T1000 (cell line): ENCODE results near the gene IFITM10.

Experiments used
- DNase-seq: peaks from one replicate; lab custom pipeline; 2025; ENCODE audit warnings: mixed read lengths; lab: John Stamatoyannopoulos, UW

Gene IFITM10

DNA sequence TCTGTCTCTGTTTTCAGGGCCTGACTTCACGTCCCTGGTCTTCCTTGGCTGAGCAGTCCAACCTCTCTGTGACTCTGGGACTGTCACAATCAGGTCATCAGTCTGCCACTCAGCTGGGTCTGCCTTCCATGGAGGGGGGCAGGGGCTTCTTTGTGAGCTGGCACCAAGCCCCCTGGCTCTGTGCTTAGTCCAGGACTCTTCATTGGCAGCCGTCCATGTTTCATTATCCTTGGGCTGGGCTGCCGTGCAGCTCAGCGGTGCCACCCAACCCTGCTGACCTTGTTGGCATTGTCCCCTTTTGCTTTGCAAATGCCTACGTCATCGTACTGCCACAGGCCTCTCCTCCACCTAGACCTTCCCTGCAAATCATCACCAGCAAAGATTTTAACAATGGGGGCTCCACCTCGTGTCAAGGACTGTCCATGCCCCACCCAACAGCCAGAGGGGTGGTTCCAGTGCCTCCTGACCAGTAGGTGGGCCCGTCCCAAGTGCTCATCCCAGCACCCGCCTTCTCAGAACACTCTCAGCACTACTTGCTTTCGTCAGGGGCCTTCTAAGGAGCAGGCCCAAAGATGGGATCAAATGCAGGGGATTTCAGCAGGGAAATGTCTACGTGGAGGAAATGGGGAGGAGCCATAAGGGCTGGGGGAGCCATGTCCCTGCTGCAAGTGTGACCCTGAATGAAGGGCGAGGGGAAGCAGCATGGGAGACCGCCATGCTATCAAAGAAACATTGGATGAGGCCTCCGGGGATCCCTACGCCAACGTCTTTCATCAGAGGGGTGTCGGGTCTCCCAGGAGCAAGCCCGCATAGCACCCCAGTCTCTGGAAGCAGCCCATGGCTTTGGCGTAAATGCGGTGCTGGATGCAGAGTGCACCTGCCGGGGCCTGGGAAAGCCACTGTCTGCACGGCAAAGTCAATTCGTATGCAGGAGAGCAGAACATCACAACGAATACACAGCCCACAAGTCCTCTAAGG is 35.2 kb downstream of the IFITM10 start:
- no peak for DNase-seq

DNA sequence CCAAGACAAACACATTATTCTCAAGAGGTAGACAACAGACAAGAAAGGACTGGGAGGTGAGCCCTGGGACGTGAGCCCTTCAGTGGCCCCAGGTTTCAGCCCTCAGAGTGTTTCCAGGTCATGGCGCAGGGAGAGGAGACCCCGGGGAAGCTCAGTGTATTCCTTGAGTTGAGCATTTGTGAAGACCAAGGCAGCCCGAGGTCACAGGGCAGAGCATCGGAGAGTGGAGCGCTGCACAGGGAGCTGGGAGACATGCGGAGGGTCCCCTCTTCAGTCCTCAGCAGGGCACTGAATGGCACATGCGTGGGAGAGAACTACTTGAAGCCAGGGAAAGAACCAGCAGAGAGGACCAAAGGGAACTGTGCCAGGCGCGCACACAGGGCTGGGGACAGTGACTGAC is 41.7 kb downstream of the IFITM10 start:
- DNase-seq = no peak

DNA sequence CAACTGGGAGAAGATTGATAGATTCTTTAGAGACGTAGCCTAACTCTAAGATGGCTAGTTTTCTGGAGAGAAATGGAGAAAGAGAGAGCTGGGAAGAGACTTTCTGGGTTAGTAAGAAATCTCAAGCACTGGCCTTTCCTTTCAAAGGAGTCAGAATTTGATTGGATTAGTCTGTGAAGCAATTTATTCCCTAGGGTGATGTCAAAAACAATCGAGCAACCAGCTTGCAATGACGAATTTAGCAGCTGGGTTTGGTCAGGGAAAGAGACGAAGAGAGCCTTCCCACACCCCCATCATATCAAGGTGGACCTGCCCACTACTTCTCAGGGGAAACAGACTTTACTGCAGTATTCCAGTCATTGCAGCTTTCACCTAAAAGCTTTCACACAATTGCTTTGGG is 42.6 kb downstream of the IFITM10 start:
- DNase-seq = no peak

DNA sequence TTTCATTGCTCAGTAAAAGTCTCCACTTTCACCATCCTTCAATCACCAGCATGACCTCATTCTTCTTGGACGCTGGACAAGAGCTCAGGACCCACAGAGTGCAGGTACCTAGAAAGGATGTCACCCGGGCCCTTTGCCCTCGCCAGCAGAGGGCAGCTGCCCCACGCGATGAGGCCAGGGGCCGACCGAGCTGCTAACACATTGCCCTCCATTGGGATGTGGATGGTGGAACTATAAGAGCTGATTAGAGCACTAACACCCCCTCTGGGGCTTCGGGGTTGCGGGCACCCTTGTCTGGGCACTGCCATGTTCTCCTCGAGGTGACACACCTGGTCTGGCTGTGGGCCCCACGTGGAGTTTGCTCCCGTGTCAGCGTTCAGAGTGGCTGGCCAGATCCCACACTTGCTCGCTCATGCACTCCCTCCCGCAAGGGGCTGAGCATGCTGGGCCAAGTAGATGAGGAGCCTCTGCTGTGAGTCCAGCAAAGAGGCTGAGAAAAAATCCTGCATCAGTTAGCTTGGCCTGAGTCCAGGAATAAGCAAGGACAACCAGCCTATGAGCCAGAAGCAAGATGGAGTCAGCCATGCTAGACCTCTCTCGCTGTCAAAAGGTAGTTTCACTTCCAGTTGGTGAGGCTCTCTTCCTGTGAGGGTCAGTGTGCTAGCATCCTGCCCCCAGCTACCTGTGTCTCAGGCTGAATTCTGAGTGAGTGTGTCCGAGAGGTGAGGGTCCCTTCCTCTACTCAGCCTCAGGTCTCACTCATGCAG is 43.6 kb downstream of the IFITM10 start:
- DNase-seq = no peak

DNA sequence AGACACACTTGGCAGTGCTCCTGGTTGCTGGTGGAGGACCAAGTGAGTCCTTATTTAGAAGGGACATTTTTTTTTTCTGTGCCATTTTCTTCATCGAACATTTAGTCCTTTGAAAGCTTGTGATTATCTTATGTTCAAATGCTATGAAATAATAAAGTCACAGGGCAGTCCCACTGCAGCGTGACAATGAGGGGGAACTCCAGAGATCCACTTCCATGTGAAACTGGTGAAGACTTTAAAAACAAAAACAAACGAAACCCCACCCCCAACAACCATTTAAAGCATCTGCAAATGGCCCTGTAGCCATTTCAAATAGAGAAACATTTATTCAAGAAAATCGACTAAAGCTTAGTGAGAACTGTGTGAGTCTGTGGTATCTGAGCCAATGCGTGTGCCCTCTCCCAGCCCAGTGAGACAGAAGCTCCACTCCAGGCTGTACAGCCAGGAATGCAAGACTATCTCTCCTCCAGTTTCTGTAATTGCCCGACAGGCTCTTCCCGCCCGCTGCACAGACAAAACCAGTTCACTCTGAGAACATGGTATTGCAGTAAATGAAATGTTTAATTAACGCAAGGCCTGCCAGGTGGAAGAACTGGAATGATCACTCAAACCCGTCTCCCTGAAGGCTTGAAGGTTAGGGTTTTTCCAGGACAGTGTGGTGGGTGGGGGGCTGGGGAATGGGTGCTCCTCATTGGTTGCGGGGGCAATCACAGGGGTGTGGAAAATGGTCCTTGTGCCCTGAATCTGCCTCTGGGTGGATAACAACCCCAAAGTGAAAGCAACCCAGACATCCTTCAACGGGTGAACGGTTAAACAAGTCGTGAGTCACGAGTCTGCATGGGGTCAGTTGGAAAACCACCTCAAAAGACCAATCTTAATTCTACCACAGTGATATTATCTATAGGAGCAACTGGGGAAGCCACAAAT is 45.0 kb downstream of the IFITM10 start:
- no peak for DNase-seq

DNA sequence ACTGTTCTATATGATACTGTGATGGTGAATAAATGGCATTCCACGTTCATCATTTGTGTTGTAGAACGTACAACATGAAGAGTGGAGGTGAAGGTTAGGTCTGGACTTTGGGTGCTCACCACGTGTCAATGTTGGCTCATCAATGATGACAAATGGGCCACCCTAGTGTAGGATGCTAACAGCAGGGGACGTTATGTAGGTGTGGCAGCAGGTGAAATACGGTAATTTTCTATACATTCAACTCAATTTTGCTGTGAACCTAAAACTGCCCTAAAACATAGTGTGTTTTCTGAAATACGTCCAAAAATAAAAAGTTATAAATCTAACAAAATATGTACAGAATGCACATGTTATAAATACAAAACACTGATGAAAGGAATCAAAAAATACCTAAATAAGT is 47.2 kb downstream of the IFITM10 start:
- no peak for DNase-seq

DNA sequence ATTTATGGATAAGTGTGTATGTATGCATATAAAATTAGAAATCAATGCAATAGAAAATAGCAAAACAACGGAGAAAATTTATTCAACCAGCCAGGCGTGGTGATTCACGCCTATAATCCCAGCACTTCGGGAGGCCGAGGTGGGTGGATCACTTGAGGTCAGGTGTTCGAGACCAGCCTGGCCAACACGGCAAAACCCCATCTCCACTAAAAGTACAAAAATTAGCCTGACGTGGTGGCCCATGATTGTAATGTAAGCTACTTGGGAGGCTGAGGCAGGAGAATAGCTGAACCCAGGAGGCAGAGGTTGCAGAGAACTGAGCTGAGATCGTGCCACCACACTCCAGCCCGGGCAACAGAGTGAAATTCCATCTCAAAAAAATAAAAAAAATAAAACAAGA is 47.9 kb downstream of the IFITM10 start:
- DNase-seq = no peak

DNA sequence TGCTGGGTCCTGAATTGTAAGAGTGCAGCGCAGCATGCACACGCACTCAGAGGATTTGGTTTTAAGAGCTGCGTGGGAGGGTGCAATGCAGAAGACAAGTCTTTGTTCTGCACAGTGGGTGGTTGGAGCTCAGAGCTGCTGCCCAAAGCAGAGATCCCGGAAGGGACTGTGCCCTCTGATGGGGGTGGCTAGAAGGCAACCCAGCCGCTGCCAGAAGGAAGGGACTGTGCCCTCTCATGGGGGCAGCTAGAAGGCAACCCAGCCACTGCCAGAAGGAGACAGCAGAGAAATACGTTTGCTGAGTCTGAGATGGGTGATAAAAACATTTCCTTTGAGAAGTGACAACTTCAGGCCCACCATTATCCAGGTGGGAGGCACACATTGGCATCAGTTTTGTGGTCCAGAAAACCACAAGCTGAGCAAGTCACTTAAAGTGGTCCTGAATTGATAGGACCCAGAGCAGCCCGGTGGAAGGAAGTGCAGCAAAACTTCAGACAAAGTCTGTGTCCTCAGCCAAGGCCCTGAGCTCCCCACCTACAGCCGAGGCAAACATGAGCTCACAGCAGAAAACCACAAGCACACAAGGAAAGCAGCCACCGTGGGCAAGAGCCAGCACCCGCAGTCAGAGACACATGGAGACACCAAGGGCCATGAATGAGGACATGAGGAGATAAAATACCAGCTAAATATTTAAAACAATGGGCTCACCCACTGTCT is 49.1 kb downstream of the IFITM10 start:
- DNase-seq = no peak

DNA sequence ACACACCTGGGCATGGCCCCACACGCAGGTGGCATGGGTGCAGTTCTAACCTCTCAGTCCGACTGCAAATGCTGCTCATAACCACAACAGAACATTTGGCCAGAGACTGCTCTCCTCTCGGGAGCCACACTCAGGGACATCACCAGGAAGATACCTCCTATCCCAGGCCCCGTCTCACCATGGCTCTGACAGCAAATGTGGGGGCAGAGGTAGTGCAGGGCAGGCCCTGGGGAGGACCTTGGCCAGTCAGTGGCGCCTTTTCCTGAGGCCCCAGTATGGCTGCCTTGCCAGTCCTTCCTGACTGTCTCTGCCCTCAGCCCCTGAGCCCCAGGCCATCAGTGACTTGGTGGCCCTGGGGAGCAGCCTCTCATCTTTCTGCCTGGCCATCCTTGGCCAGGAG is 50.6 kb downstream of the IFITM10 start:
- DNase-seq = no peak

DNA sequence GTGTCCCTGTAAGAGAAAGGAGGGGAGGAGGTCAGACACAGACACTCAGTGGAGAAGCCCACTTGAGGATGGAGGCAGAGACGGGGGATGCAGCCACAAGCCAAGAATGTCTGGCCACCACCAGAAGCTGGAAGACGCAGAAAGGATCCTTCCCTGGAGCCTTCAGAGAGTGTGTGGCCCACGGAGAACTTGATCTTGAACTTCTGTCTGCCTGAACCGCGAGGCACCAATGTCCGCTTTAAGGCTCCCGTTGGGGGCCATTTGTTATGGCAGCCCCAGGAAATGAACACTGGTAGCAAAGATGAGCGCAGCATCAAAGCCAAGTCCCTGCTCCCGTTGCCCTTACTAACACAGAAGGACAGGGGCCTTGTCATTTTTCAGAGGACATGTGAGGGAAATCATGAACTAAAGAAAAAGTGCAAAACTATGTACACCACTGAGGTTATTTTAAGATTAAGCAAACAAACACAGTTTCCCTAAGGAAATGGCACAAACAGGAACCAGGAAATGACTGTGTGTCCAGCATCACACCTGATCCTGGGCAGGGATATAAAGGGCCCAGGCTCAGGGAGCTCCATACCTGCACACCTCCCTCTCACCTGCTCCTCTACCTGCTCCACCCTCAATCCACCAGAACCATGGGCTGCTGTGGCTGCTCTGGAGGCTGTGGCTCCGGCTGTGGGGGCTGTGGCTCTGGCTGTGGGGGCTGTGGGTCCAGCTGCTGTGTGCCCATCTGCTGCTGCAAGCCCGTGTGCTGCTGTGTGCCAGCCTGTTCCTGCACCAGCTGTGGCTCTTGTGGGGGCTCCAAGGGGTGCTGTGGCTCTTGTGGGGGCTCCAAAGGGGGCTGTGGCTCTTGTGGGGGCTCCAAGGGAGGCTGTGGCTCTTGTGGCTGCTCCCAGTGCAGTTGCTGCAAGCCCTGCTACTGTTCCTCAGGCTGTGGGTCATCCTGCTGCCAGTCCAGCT is 53.5 kb downstream of the IFITM10 start, which contains the start of gene KRTAP5-6:
KRTAP5-6 (plus strand) TSS at position 588 of the 963 bp plus-strand sequence; CDS start at position 639, 51 bp downstream.
- DNase-seq = no peak

DNA sequence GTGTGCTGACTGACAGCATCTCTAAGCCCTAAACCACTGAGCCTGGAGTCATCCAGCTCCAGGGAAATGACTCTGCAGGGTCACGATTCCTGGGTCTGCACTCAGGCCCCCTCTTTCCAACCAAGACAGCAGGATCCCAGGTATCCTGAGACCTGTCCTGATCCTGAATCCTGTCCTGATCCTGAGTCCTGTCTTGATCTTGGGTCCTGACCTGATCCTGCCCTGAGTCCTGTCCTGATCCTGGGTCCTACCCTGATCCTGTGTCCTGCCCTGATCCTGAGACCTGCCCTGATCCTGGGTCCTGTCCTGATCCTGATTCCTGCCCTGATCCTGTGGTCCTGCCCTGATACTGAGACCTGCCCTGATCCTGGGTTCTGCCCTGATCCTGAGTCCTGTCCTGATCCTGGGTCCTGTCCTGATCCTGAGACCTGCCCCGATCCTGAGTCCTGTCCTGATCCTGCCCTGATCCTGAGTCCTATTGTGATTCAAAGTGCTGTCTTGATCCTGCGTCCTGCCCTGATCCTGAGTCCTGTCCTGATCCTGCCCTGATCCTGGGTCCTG is 54.8 kb downstream of the IFITM10 start:
- DNase-seq = no peak

DNA sequence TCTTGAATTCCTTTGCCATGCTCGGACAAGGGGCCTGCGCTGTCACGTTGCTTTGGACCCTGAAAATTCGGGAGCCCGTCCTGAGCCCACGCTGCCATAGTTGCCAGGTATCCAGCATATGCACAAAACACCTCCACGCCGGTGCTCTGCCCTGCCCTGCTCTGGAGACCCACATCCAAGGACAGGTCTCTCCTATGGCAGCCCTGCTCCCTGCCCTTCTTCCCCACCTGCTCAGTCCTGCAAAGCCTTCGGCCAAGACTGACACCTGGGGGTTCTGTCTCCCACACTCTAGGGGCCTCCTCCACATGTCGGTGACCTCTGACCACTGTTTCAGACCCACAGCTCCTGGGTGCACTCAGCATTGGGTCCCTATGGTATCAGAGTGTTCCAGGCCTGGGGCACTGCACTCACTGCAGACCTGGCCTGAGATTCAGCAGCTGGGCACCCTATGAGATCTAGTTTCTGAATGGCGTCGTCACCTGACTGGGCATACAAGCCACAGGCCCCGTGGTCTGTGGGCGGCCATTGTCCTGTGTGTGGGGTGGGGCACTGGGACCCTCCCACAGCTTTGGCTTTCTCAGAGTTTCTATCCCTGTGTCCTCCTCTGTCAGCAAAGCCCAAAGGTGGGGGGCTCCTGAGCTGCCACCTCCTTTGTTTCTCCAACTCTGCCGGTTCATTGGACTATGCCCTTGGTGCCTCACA is 55.4 kb downstream of the IFITM10 start:
- DNase-seq = no peak

DNA sequence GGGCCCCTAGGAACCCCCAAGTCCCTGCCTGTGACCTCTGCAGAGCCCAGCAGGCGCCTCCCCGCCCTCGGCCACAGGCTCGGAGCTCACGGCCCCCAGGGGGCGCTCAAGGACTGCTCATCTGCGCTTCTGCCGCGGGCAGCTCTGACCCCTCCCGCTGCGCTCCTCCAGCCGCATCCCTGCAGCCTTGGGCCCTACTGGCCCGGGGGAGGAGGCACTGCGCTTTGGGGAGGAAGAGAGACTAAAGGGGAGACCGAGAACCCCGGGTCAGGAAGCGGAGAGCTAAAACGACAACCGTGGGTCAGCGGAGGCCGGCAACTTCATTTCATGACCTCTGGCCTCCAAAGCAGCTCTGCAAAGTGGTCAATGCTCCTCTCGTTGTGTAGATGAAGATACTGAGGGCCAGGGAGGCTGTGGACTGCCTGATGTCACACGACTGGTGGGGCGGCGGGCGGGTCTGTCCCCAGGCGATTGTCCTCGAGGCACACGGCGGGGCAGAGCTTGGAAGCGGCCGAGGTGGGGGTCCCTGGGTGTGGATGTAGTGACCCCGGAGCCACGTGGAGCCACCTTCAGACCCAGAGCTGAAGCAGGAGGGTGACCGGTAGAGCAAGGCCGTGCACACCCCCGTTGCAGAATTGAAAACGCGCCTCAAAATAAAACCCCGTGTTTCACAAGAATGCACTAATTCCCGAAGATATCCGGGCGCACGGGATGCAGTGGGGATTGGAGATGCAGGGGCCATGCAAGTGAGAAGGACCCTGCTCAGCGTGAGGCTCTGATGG is 56.1 kb downstream of the IFITM10 start:
- peak; percentile 27 for DNase-seq

DNA sequence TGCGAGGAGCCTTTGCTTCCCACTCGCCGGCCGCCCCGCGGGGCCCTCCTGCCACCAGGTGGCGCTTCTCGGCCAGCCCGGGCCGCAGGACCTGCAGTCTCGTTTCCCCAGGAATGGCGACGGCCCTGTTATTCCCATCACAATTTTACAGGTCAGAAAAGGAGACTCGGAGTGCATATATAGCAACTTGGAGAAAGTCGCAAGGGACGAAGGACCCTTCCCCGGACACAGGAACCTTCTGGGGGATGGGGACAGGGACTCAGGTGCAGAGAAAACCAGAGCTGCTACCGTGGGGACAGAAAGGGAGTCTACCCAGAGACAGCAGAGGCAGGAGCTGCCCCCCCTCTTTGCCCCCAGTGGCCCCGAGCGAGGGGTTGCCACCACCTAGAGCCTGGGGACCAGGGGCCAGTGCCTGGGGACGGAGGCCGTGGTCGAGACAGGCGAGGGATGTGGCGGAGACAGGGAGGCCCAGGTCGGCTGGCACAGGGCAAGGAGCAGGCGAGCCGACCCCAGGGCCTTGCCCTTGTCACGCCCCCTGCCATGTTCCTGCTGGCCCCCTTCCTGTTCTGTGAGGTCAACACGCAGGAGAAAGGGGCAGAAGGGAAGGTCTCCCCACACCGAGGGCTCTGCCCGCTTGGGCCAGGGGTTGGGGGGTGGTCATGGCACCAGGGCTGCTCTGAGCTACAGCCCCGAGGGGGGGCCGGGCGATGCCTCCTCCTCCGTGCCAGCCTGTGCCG is 56.9 kb downstream of the IFITM10 start:
- DNase-seq = peak; percentile 27

DNA sequence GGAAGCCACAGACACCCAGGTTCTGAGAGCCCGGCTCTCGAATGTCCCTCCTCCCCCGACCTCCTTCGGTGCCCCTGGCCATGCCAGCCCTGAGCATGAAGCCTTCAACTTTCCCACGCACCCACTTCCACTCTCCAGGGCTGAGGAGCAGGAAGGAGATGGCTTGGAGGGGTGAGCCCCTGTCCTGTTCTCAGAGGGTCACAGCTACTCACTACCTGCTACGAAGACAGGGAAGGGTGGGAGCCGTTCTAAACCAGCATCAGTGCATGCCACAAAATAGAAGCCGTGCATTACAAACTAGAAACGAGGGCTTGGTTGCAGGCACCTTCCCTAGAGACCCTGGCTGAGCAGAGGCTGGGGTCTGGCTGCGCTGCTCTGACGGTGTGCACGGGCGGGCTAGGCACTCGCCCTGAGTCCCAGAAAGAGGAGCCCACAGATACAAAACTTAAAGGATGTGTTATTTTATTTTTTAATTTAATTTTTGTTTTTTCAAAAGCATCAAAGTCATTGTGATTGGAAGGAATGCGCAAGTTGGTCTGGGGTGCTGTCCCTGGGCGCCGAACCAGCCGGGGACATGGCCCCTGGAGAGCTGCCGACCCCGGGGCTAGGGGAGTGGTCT is 57.6 kb downstream of the IFITM10 start:
- DNase-seq = no peak

DNA sequence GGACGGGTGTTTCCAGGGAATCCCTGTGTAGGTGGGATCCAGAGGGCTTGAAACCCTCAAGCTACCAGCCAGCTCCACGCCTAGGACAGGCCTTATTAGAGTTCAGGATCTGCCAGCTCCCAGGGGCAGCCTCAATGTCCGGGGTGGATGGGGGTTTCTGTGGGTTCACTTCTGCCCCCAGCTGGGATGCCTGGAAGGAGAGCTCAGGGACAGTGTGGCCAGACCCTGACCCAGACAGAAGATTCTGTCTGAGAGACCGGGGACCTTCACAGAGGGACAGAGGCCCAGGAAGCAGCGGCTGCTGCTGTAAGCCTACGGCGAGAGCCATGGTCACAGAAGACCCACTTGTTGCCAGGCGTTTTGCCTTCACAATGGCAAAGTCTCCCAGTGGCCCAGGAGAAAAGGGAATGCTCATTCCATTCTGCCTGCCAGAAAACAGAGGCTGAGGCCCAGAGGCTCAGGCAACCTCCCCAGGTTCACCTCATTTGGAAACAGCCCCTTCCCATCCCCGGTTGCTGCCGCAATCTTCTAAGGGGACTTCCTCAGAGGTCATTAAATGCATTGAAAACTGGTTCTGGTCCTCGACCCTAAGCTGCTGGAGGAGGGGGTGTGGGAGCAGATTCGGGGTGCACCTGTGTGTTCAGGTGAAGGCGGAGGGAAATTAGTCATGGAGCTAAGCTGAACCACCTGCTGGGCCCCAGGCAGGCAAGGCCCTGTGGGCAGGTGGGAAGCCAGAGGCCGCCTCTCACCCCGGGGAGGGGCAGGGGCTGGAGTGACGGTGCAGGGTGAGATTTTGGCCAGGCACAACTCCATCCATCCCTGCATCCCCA is 58.3 kb downstream of the IFITM10 start:
- DNase-seq = no peak
